ENCODE data around the gene STXBP3. TPM values are rescaled to one million over a fixed set of nuclear protein-coding genes. Genes with fewer than 3 reads are reported as not detected.

The STXBP3 gene
- polyA plus RNA-seq, 1 of the 3 experiments (the other 2 are of a cell fraction): 12.6 TPM

DNA sequence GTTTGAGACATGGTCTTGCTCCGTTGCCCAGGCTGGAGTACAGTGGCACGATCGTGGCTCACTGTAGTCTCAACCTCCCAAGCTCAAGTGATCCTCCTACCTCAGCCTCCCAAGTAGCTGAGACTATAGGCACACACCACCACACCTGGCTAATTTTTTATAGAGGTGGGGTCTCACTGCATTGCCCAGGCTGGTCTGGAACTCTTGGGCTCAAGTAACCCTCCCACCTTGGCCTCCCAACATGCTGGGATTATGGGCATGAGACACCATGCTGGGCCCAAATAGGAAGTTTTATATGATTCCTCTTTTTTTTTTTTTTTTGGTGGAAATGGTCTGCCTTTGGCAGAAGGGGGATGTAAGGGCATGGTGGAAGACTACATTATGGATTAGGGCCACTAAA lies 39.8 kb upstream of the STXBP3 start:
- H3K4me2 ChIP-seq: no peak overlapping the region
- 80% methylated on average over 3 of the region's 3 CpGs for WGBS (ENCODE audit: low lambda C conversion rate)
- no peak for TF ChIP-seq GATA2 (CRISPR knock-in tag; IDR thresholded peaks at IDR 0.05)
- no peak for TF ChIP-seq FOXM1 (IDR thresholded peaks at IDR 0.05; ENCODE audit: low read depth)
- no peak for TF ChIP-seq GABPA (IDR thresholded peaks at IDR 0.05; ENCODE audit: low read depth)
- TF ChIP-seq, protein P1, sequence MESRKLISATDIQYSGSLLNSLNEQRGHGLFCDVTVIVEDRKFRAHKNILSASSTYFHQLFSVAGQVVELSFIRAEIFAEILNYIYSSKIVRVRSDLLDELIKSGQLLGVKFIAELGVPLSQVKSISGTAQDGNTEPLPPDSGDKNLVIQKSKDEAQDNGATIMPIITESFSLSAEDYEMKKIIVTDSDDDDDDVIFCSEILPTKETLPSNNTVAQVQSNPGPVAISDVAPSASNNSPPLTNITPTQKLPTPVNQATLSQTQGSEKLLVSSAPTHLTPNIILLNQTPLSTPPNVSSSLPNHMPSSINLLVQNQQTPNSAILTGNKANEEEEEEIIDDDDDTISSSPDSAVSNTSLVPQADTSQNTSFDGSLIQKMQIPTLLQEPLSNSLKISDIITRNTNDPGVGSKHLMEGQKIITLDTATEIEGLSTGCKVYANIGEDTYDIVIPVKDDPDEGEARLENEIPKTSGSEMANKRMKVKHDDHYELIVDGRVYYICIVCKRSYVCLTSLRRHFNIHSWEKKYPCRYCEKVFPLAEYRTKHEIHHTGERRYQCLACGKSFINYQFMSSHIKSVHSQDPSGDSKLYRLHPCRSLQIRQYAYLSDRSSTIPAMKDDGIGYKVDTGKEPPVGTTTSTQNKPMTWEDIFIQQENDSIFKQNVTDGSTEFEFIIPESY (IDR thresholded peaks at IDR 0.05; ENCODE audit: borderline replicate concordance, low read depth): no peak
- no peak for TF ChIP-seq SIN3A (IDR thresholded peaks at IDR 0.05; ENCODE audit: borderline replicate concordance, low read depth, low read length)
- TF ChIP-seq YY1 (IDR thresholded peaks at IDR 0.05; ENCODE audit: low read depth): no peak
- no peak for TF ChIP-seq RCOR1 (IDR thresholded peaks at IDR 0.05; ENCODE audit: low read length)
- TF ChIP-seq, protein P2, sequence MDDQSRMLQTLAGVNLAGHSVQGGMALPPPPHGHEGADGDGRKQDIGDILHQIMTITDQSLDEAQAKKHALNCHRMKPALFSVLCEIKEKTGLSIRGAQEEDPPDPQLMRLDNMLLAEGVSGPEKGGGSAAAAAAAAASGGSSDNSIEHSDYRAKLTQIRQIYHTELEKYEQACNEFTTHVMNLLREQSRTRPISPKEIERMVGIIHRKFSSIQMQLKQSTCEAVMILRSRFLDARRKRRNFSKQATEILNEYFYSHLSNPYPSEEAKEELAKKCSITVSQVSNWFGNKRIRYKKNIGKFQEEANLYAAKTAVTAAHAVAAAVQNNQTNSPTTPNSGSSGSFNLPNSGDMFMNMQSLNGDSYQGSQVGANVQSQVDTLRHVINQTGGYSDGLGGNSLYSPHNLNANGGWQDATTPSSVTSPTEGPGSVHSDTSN (IDR thresholded peaks at IDR 0.05): no peak
- TF ChIP-seq FOXJ3 (CRISPR knock-in tag; IDR thresholded peaks at IDR 0.05): no peak
- H3K79me2 ChIP-seq (ENCODE audit: insufficient read depth): no peaks in the 10 kb centered on the region
- no peak overlapping the region for H3K4me3 ChIP-seq (ENCODE audit: low read depth in 2 of 2, low read length in 1 of 2)
- H2AFZ ChIP-seq (ENCODE audit: low read depth): no peak overlapping the region
- H3K9me2 ChIP-seq: no peaks in the 10 kb centered on the region
- H3K9me3 ChIP-seq: no peaks in the 10 kb centered on the region
- POLR2A ChIA-PET: no interaction called here
- no peaks in the 10 kb centered on the region for H4K20me1 ChIP-seq (ENCODE audit: insufficient read depth)
- peaks cover 15% of the 10 kb centered on the region for H3F3A ChIP-seq (replicated peaks; ENCODE audit: insufficient read depth)
- no peak overlapping the region for H3K9ac ChIP-seq
- no peaks in the 10 kb centered on the region for H3K27me3 ChIP-seq (ENCODE audit: insufficient read depth)
- no peak overlapping the region for H3K27ac ChIP-seq (ENCODE audit: low read depth in 2 of 2, low read length in 1 of 2)
- peaks cover 6% of the 10 kb centered on the region in 2 experiments for H3K36me3 ChIP-seq (replicated peaks in 1 of 2; ENCODE audit: control insufficient read depth in 1 of 2, insufficient read depth in 2 of 2, low read length in 1 of 2)
- 0 out of 4 replicates have a peak, but pooled peaks cover 0 to 12% of the 10 kb centered on the region in 2 experiments for H3K4me1 ChIP-seq (ENCODE audit: control insufficient read depth in 1 of 2, insufficient read depth in 2 of 2, low read depth in 1 of 2, low read length in 1 of 2)
- no peak for DNase-seq
- CTCF ChIA-PET: no interaction called here

DNA sequence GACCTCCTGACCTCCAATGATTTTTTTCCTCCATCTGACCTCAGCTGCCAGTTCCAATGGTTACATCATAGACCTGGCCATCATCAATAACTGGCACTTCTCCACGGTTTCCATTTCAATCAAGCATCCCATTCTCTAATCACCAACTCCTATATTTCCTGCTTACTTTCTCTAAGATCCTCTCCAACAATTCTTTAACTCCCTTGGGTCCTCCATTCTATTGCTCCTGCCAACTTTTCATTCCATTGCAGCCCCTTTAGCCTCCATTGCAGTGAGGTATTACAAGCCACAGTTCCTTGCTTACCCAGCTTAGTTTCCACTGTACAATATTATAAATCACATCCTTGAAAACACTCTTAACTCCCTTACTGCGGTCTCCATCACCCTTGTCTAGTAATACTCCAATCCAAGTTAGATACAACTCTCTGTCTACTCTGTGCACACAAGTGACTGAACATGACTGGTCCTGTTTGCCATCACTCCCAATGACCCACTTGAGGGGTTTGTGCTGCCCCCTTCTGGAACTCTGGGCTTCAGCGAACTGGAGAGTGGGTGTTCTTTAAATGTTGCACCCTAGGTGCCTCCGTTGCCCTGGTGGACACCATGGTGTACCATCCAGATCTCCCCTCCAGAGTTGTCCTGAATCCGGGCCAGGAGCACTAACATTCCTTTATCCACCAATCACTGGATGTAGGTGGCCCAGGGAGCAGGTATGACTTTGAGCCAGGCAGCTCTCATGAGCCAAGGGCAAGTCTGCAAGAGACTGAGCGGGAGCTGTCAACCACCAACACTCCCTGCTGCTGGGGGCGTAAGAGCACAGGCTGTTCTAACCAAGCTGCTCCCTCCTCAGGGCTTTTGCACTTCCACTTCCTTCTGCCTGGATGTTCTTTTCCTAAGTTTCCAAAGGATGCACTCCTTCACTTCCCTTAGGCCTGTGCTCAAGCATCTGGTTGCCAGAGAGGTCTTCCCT lies 37.5 kb upstream of the STXBP3 start:
- Histone ChIP-seq H3K36me3 (replicated peaks in 1 of 2; ENCODE audit: control insufficient read depth in 1 of 2, insufficient read depth in 2 of 2, low read length in 1 of 2) (no peaks in the 10 kb centered on the region), H3K9ac (no peak overlapping the region), H4K20me1 (ENCODE audit: insufficient read depth) (no peaks in the 10 kb centered on the region), H3K4me1 (ENCODE audit: control insufficient read depth in 1 of 2, insufficient read depth in 2 of 2, low read depth in 1 of 2, low read length in 1 of 2) (0 out of 4 replicates have a peak, but pooled peaks cover 0 to 9% of the 10 kb centered on the region in 2 experiments), H3K4me3 (ENCODE audit: low read depth in 2 of 2, low read length in 1 of 2) (no peak overlapping the region), H3K4me2 (no peak overlapping the region), H3F3A (replicated peaks; ENCODE audit: insufficient read depth) (peaks cover 9% of the 10 kb centered on the region), H3K9me2 (no peaks in the 10 kb centered on the region), H3K79me2 (ENCODE audit: insufficient read depth) (no peaks in the 10 kb centered on the region), H3K27me3 (ENCODE audit: insufficient read depth) (no peaks in the 10 kb centered on the region), H3K9me3 (no peaks in the 10 kb centered on the region), H2AFZ (ENCODE audit: low read depth) (no peak overlapping the region), H3K27ac (ENCODE audit: low read depth in 2 of 2, low read length in 1 of 2) (no peak overlapping the region)
- 64% methylated on average over 4 of the region's 7 CpGs for WGBS (ENCODE audit: low lambda C conversion rate)
- ChIA-PET CTCF (interaction anchor here (1.4 to 1.5 kb wide), 3 partner anchors 9 to 22 kb away, joined by 3 to 6 read pairs (median 3); no protein-coding TSS in a partner anchor), POLR2A (no interaction called here)
- no peak for DNase-seq
- TF ChIP-seq, protein P3, sequence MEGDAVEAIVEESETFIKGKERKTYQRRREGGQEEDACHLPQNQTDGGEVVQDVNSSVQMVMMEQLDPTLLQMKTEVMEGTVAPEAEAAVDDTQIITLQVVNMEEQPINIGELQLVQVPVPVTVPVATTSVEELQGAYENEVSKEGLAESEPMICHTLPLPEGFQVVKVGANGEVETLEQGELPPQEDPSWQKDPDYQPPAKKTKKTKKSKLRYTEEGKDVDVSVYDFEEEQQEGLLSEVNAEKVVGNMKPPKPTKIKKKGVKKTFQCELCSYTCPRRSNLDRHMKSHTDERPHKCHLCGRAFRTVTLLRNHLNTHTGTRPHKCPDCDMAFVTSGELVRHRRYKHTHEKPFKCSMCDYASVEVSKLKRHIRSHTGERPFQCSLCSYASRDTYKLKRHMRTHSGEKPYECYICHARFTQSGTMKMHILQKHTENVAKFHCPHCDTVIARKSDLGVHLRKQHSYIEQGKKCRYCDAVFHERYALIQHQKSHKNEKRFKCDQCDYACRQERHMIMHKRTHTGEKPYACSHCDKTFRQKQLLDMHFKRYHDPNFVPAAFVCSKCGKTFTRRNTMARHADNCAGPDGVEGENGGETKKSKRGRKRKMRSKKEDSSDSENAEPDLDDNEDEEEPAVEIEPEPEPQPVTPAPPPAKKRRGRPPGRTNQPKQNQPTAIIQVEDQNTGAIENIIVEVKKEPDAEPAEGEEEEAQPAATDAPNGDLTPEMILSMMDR (IDR thresholded peaks at IDR 0.05): peak; percentile 27; the same call in 1 of the 2 replicates
- TF ChIP-seq ELF1 (IDR thresholded peaks at IDR 0.05): no peak
